NCI-H748 treated with DMSO at 0.1 percent for 48 hours (cell line): ENCODE measurements around the gene C4orf50.

Experiments
- DNase-seq: peaks from one replicate; lab custom pipeline; 2025; lab: John Stamatoyannopoulos, UW

C4orf50 gene

DNA sequence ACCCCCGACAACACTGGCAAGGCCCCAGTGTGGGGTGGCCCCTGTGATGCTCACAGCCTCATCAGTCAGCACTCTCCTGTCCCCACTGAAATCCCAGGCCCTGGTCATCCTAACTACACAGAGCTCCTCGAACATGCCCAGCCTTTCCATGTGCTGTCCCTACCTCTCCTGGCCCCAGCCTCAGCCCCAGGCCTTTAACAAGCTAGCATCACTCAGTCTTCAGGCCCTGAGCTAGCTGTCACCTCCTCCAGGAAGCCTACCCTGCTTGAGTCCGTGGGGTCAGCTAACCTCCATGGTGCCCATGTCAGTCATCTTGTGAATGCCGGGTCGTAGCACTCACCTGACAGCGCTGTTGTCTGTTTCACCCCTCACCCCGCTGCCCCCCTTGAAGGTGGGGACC, 25.6 kb upstream of the C4orf50 start:
- DNase-seq, result no peak

- no peak for DNase-seq
Observed at GRCh38 chr4:6043188-6043587, 25.0 kb upstream of the C4orf50 start.

GRCh38 chr4:6042293-6043063, 24.2 kb upstream of the C4orf50 start:
- no peak for DNase-seq

DNA sequence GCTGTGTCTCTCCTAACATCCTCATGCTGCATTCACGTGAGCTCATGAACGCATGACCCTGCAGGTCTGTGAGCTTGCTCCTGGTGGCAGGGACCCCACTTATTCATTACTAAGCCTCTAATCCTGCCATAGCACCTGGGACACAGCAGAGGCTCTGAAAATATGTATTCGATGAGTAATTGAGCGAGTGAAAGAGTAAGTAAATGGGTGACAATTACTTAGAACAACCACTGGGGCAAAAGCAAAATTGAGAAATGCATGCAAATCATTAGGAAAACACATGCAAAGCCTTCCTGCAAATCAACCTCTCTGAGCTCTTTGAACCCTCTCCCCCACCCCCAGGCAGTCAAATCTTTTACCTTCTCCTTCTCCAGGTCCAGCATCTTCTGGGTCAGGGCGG, 23.6 kb upstream of the C4orf50 start:
- no peak for DNase-seq

- DNase-seq, result no peak
Observed at GRCh38 chr4:6038711-6039110, 20.5 kb upstream of the C4orf50 start.

DNA sequence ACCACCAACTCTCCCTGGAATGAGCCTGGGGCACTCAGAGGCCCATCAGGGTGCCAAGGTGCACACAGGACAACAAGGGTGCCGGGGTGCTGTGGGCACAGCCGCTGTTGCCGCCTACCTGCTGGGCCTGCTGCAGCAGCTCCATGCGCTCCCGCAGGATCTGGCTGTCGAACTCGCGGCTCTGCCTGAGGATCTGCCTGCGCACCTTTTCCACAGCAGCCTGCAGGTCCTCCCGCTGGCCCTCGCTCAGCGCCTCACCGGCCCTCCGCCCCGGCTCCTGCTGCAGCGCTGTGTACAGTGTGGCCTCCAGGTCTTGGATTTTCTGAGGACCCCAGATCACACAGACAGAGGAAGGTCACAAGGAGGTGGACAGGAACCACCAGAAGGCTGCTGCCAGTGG, 17.6 kb upstream of the C4orf50 start:
- no peak for DNase-seq

GRCh38 chr4:6033381-6033780, 15.2 kb upstream of the C4orf50 start:
- no peak for DNase-seq

DNA sequence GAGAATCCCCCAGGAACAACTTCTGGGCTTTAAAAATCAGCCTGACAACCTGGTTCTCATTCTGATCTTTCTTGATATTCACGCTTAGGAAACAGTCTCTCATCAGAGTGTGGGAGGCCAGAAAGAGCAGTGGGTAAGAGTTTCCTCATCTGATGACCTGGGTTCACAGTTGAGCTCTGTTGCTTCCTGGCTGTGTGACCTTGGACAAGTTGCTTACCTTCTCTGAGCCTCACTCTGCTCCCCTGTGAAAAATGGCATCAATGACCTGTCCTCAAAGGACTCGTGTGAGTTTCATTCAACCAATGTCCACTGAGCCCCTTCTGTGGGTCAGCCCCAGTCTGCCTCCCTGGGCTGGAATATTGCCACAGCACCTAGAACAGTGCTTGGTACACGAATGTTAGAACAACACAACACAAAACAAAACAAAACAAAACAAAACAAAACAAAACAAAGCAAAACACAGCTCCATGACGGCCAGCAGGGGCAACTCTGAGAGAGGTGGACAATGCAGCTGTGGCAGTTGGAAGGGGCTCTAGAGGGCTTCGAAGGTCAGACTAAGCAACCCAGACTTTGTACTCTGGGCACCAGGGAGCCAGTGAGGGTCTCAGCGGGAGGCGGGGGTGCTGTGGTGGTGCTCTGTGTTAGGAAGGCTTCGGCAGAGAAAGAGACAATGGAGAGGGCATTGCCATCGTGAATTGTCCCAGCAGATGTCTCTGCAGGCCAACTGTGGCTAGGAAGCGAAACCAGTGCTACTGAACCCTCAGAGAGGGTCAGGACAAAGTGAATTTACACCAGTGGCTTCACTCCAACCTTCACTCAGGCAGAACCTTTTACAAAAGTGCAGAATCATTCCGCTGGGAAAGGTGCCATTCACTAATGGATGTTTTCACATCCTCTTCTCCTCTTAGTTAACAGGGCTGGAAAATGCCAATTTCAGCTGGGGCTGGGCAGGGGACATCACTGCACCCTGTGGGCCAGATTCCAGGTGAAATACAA, 14.3 kb upstream of the C4orf50 start:
- no peak for DNase-seq

- DNase-seq, result no peak
Observed at GRCh38 chr4:6031846-6032245, 13.6 kb upstream of the C4orf50 start.

DNA sequence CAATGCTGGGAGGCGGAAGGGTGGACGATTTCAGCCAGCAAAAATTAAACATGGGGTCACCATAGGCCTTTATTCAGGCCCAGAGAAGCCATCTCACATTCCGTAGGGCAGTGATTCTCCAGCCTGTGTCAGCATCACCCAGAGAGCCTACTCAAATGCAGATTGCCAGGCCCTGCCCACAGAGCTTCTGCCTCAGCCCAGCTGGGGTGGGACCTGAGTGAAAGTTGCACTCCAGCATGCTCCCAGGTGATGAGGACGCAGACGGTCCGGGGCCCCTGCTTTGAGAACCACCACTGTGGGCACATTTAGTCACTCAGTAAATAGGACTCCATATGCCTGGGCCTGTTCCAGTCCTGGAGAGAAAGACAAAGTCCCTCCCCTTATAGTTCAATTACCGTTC, 12.4 kb upstream of the C4orf50 start:
- DNase-seq, result no peak

- DNase-seq, result no peak
Observed at GRCh38 chr4:6029254-6029653, 11.0 kb upstream of the C4orf50 start.

DNA sequence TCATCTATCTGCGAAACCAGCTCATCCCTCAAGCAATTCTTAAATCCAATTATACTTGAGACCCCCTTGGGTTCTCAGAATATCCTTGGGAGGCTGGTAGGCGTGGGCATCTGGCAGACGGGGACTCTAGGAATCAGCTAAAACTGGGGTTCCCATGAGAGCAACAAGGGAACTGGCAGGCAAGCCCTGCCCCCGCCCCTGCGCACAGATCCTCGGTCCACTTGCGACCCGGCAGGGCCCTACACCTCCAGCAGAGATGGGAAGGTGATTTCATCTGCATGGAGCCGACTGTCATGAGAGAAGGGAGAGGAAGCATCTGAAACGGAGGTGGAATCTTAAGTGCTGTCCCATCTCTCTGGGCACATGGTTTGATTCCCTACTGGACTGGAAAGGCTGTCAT, 9.9 kb upstream of the C4orf50 start:
- no peak for DNase-seq

- no peak for DNase-seq
Observed at GRCh38 chr4:6027392-6027791, 9.2 kb upstream of the C4orf50 start.

GRCh38 chr4:6024313-6024960, 6.2 kb upstream of the C4orf50 start:
- DNase-seq, result no peak

GRCh38 chr4:6023731-6024130, 5.5 kb upstream of the C4orf50 start:
- no peak for DNase-seq

DNA sequence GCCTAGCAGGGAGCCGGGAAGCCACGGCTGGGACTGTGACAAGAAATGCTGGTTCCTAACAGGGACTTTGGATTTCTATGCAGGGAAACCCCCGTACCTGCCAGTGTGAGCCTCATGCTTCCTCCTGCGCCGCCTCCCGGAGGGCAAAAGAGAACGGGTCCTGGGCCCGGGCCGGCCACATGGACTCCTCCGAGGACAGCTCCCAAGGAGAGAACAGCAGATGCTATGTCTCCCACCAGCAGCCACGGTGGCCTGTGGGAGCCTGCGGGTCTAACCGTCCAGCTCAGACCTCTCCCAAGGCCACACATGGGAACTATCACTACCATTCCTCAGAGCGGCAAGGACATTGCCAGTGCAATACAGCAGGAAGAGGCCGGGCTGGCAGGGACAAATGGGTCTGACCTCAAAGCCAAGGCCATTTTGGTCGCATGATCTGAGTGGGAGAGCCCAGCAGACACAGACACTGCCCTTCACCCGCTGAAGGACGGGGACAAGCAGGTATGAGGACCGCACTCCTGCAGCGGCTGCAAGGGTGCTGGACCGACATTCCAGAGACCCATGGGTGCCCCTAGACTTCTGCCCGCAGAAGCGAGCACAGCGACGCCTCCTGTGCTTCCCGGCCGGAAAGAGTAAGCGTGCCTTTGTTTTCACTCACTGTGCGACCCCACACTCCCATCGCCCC, 4.5 kb upstream of the C4orf50 start:
- no peak for DNase-seq

DNA sequence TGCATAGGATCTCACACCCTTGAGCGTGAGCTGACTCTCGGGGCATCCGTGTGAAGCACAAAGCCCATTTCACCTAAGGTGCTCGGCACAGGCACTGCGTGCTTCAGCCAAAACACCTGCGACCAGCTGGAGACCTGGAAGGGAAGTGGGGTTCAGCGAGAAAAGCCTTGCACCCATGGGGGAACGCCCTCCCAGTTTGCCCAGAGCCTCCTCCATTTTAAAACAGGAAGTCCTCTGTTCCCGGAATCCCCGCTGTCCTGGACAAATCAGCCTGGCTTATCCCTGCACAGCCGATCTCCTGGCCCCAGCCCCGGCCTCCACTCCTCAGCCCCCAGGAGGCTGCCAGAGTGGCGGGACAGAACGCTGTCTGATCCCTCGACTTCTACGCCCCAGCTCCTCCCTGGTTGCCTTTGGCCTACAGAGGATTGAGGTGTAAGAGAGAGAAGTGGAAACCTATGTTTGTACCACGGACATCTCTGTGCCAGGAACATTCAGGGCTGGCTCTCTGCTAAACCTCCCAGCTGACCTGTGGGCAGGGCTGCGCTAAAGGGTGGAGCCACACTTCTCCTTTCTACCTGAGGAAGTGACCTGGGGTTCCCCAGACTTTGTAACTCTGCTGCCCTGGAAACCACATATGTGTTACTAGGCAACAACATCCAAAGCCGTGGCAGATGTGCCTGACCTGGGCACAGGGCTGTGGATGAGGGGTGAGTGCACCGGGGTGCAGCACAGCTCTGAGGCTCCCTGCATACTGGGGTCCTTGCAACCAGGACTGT, 3.8 kb upstream of the C4orf50 start:
- DNase-seq, result no peak

- no peak for DNase-seq
Observed at GRCh38 chr4:6020613-6021012, 2.4 kb upstream of the C4orf50 start.

DNA sequence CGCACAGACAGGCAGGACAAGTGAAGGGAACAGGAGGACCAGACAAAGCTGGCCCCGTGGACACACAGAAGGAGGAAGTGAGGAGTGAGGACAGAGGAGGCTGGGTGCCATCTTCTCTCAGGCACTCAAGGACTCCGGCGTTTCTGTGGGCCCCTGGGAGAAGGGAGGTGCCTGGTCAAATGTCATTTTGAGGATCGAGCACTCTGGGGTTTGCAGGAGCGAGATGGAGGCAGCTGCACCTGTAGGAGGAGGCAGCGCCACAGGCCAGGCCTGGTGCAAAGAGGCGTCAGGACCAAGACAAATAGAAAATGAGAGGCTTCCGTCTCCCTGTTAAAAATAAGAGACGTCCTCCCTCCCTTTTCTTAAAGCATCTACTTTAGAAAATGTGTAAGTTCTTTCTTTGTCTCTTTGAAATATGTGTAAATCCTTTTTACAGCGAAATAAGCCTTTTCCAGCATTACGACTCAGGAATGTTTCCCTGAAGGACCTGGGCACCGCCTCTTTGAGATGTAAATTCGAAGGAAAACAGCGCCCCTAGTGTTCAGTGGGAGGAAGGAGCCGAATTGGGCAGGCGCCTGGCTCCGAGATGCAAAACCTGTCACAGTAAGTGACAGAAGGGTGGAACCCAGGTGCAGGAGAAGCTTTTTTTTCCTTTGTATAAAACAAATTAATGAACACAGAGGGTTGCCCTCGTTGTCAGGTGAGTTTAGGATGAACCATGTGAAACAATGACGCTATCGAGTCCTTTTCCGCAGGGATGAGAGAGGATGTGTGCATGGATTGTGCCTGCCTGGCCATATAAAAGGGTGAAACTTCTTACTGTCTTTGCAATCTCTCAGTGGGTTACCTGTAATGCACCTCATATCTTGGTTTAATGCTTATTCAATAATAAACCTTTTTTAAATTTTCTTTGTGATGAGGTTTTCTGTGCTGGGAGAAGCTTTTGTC, 1.4 kb upstream of the C4orf50 start:
- DNase-seq, result no peak

DNA sequence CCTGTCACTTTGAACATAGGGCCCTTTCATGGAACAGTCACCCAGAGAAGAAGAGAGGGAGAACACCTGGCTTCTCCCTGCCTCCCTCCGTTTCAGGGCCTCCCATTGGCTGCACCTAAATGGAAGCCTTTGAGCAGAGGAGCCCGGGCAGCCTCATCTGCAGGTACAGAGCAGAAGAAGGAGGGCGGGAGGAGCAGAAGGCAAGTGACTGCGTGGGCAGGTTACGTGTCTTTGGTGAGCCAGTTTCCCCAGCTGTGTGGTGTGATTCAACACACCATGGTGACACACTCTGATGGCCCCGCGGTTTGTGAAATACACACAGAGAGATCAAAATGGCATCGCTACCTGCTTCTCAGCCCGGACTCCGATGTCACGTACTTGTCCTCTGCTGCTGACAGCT, 431 bp downstream of the C4orf50 start:
- no peak for DNase-seq
